NB4 (cell line): ENCODE data around the gene GSTM4.

Experiments used
- CTCF ChIP-seq: IDR thresholded peaks from one replicate; pipeline ENCODE4 v1.5.1; 2012; ENCODE audit warnings: low read depth, low read length
- MAX ChIP-seq: IDR thresholded peaks from 2 replicates; pipeline ENCODE4 v1.6.1; 2011; ENCODE audit warnings: low read depth, low read length

GRCh38 chr1:109654519-109654918, 1.4 kb upstream of the GSTM4 start:
- TF ChIP-seq MAX (no peak), CTCF (no peak)
